PC-3 (cell line): ENCODE results near the gene ACSL6.

Source experiments
- EZH2 ChIP-seq: fragments of 300-600 bp; sonication (generic); IDR thresholded peaks from one replicate; pipeline ENCODE4 v1.6.1; 2017; ENCODE audit warnings: antibody characterized with exemption, mild to moderate bottlenecking, low read length; ENCODE audit not compliant: unreplicated experiment
- EZH2phosphoT487 ChIP-seq: fragments of 300-600 bp; sonication (generic); IDR thresholded peaks from 2 replicates; pipeline ENCODE4 v1.6.1; 2018; ENCODE audit warnings: mild to moderate bottlenecking, antibody characterized with exemption, low read length, borderline replicate concordance
- TF ChIP-seq, protein P1 (sequence below): fragments of 300-600 bp; sonication (generic); conservative IDR thresholded peaks from 2 replicates; pipeline ENCODE4 v1.5.1; 2017; ENCODE audit warnings: antibody characterized with exemption, low read depth, mild to moderate bottlenecking, low read length

DNA sequence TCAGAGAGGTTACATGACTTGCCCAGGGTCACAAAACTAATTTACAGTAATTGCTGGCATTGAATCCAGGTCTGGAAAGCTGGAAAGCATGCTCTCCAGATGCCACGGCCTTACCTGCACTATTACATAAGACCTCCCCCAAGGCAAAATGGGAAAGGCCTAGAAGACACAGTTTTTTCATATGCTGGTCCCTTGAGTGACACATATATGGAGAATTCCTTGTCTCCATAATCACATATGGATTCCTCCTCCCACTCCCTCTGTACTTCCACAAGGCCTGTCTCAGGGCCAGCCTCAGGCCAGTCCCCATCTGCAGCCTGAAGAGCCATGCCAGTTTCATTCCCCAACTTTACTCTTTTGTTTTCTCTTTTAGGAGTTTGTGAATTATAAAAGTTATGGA, 37.4 kb downstream of the ACSL6 start:
- TF ChIP-seq EZH2, result no peak
- TF ChIP-seq, protein P1, sequence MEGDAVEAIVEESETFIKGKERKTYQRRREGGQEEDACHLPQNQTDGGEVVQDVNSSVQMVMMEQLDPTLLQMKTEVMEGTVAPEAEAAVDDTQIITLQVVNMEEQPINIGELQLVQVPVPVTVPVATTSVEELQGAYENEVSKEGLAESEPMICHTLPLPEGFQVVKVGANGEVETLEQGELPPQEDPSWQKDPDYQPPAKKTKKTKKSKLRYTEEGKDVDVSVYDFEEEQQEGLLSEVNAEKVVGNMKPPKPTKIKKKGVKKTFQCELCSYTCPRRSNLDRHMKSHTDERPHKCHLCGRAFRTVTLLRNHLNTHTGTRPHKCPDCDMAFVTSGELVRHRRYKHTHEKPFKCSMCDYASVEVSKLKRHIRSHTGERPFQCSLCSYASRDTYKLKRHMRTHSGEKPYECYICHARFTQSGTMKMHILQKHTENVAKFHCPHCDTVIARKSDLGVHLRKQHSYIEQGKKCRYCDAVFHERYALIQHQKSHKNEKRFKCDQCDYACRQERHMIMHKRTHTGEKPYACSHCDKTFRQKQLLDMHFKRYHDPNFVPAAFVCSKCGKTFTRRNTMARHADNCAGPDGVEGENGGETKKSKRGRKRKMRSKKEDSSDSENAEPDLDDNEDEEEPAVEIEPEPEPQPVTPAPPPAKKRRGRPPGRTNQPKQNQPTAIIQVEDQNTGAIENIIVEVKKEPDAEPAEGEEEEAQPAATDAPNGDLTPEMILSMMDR, result no peak
- TF ChIP-seq EZH2phosphoT487, result no peak
